HL-60 (cell line): ENCODE data around the gene TRPV2.

Experiments
- DNase-seq, 2 experiments: peaks; one replicate each; pipeline ENCODE4 v3.0.0-alpha.2; 2010 to 2020; ENCODE audit warnings: low read depth in 1 of 2, low spot score in 1 of 2
- H3K27ac ChIP-seq: fragments of 250-450 bp; sonication (Bioruptor Pico); replicated peaks from 2 replicates; pipeline ENCODE4 v1.5.1; 2020; ENCODE audit warnings: mild to moderate bottlenecking, moderate library complexity
- H3K27me3 ChIP-seq: fragments of 250-450 bp; sonication (Bioruptor Pico); 2 replicates; pipeline ENCODE4 v1.5.1; 2021; ENCODE audit warnings: mild to moderate bottlenecking, moderate library complexity; ENCODE audit not compliant: insufficient read depth, poor library complexity, severe bottlenecking
- H3K4me3 ChIP-seq: replicated peaks from 2 replicates; pipeline ENCODE4 v1.5.1; 2011; ENCODE audit warnings: mild to moderate bottlenecking, control low read depth, low read length; ENCODE audit not compliant: insufficient read depth
- CTCF ChIP-seq: IDR thresholded peaks from one replicate; pipeline ENCODE4 v1.5.1; 2011; ENCODE audit warnings: low read length, control low read depth, inconsistent platforms; ENCODE audit not compliant: insufficient read depth
- GABPA ChIP-seq: IDR thresholded peaks from 2 replicates; pipeline ENCODE4 v1.6.1; 2012; ENCODE audit warnings: low read depth
- POLR2AphosphoS5 ChIP-seq: IDR thresholded peaks from 2 replicates; pipeline ENCODE4 v1.6.1; 2012; ENCODE audit warnings: low read depth
- REST ChIP-seq: IDR thresholded peaks from 2 replicates; pipeline ENCODE4 v1.6.1; 2012; ENCODE audit warnings: low read depth; ENCODE audit not compliant: insufficient replicate concordance
- SPI1 ChIP-seq: IDR thresholded peaks from 2 replicates; pipeline ENCODE4 v1.6.1; 2012; ENCODE audit warnings: low read depth, mild to moderate bottlenecking, borderline replicate concordance

TRPV2 gene

GRCh38 chr17:16427020-16427419 lies 11.6 kb downstream of the TRPV2 start:
- TF ChIP-seq POLR2AphosphoS5 (no peak), CTCF (no peak), GABPA (no peak), REST (no peak), SPI1 (no peak)
- Histone ChIP-seq H3K27ac (no peak overlapping the region), H3K4me3 (no peak overlapping the region), H3K27me3 (no peaks in the 10 kb centered on the region)
- no peak for DNase-seq

- peak in 1 of 2 experiments; percentile 58 for DNase-seq
- H3K4me3 ChIP-seq = no peak overlapping the region
- no peaks in the 10 kb centered on the region for H3K27me3 ChIP-seq
- no peak for TF ChIP-seq GABPA
- TF ChIP-seq CTCF = peak; percentile 45
- TF ChIP-seq REST = no peak
- H3K27ac ChIP-seq = no peak overlapping the region
Observed at GRCh38 chr17:16428098-16428882, 12.9 kb downstream of the TRPV2 start.

- no peak for TF ChIP-seq REST
- no peak for TF ChIP-seq GABPA
- TF ChIP-seq SPI1 = no peak
- no peak for TF ChIP-seq CTCF
- no peak for TF ChIP-seq POLR2AphosphoS5
- H3K4me3 ChIP-seq = no peak overlapping the region
- no peaks in the 10 kb centered on the region for H3K27me3 ChIP-seq
- H3K27ac ChIP-seq = no peak overlapping the region
- DNase-seq = no peak
Observed at GRCh38 chr17:16429083-16429482, 13.7 kb downstream of the TRPV2 start.
